Measurements from ENCODE around the gene SLC30A2.

DNA sequence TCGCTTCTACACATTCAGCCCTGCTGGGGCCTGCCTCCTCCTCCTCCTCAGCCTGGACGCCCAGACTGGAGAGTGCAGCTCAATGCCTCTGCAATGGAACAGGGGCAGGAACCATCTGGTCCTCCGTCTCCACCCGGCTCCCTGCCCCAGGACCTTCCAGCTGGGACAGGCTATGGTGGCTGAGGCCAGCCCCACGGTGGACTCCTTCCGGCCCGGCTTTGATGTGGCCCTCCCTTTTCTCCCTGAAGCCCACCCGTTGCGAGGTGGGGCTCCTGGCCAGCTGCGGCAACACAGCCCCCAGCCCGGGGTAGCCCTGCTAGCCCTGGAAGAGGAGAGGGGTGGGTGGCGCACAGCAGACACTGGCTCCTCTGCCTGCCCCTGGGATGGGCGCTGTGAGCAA, 22.9 kb downstream of the SLC30A2 start:
- TF ChIP-seq CTCF (IDR thresholded peaks at IDR 0.05) = no peak
- TF ChIP-seq POLR2A (IDR thresholded peaks at IDR 0.05) = no peak
- TF ChIP-seq EP300 (IDR thresholded peaks at IDR 0.05; ENCODE audit: low read depth) = no peak

Data from transverse colon (tissue), 3 donors.